CD4-positive, alpha-beta T cell (primary cell): ENCODE measurements around the gene NFKB1. TPM values are rescaled to one million over a fixed set of nuclear protein-coding genes. Genes with fewer than 3 reads are reported as not detected.

ENCODE experiments used
- ATAC-seq: fragments of 200-7000 bp; cut with Tn5 transposase; one replicate; pipeline ENCODE4 v1.10.0; 2022; ENCODE audit warnings: mild to moderate bottlenecking; ENCODE audit not compliant: poor library complexity
- CTCF ChIA-PET: fragments of 350-600 bp; sonication (Branson Sonifier 250); formaldehyde crosslinking; loops from one replicate; lab custom pipeline; 2021; ENCODE audit warnings: antibody characterized with exemption, inconsistent platforms; lab: Charles Lee
- POLR2A ChIA-PET: fragments of 350-600 bp; sonication (Branson Sonifier 250); formaldehyde crosslinking; loops from one replicate; lab custom pipeline; 2021; ENCODE audit warnings: antibody characterized with exemption, inconsistent platforms; lab: Charles Lee
- DNase-seq, 14 experiments: peaks; one replicate each; pipeline ENCODE4 v3.0.0-alpha.2; 2013 to 2020; ENCODE audit warnings: mixed read lengths in 2 of 14
- H3K27ac ChIP-seq, 2 donors: one replicate each; pipeline versions ENCODE4 v1.5.1 to v1.7.0; 2013; ENCODE audit warnings: low read length in 2 of 2, low read depth in 1 of 2, mild to moderate bottlenecking in 1 of 2
- H3K27me3 ChIP-seq, 2 experiments: 1 replicate in 1 of 2; 2 replicates in 1 of 2; pipeline versions ENCODE4 v1.6.1 to v1.7.0; 2013; ENCODE audit warnings: low read length in 2 of 2, control low read depth in 1 of 2, mild to moderate bottlenecking in 1 of 2, moderate library complexity in 1 of 2; ENCODE audit not compliant: insufficient read depth in 2 of 2, control insufficient read depth in 1 of 2
- H3K36me3 ChIP-seq: one replicate; pipeline ENCODE4 v1.6.1; 2013; ENCODE audit warnings: low read length, control low read depth; ENCODE audit not compliant: insufficient read depth
- H3K4me1 ChIP-seq: one replicate; pipeline ENCODE4 v1.6.1; 2013; ENCODE audit warnings: low read length, control low read depth; ENCODE audit not compliant: insufficient read depth
- H3K4me3 ChIP-seq: one replicate; pipeline ENCODE4 v1.5.1; 2013; ENCODE audit warnings: mild to moderate bottlenecking, low read length, moderate library complexity
- H3K9me3 ChIP-seq, 2 experiments: 1 replicate in 1 of 2; 2 replicates in 1 of 2; pipeline versions ENCODE4 v1.6.1 to v1.7.0; 2013; ENCODE audit warnings: low read length in 2 of 2, mild to moderate bottlenecking in 2 of 2, control low read depth in 1 of 2, moderate library complexity in 1 of 2; ENCODE audit not compliant: control insufficient read depth in 1 of 2, insufficient read depth in 1 of 2
- H3K27ac Mint-ChIP-seq: one replicate; pipeline ENCODE4 v1.8.0; 2020; ENCODE audit warnings: mixed read lengths
- H3K27me3 Mint-ChIP-seq: one replicate; pipeline ENCODE4 v1.8.0; 2021; ENCODE audit warnings: mixed read lengths
- H3K36me3 Mint-ChIP-seq: one replicate; pipeline ENCODE4 v1.8.0; 2021; ENCODE audit warnings: low read depth, mixed read lengths
- H3K4me1 Mint-ChIP-seq: one replicate; pipeline ENCODE4 v1.8.0; 2021; ENCODE audit warnings: low read depth, mixed read lengths
- H3K4me3 Mint-ChIP-seq: one replicate; pipeline ENCODE4 v1.8.0; 2020; ENCODE audit warnings: mild to moderate bottlenecking, mixed read lengths
- H3K9me3 Mint-ChIP-seq: one replicate; pipeline ENCODE4 v1.8.0; 2020; ENCODE audit warnings: mixed read lengths
- CTCF ChIP-seq: fragments of 200-600 bp; IDR thresholded peaks from one replicate; pipeline ENCODE4 v1.8.0; 2022; ENCODE audit warnings: antibody characterized with exemption, mild to moderate bottlenecking
- intact Hi-C, 2 experiments: fragments of 100-400 bp; cut with DNase I in 1 of 2; cut with micrococcal nuclease in 1 of 2; formaldehyde crosslinking; loops; one replicate each; pipeline versions ENCODE4 v1.15.1 to v1.9.0; 2023 to 2025; cut with DNase I, micrococcal nuclease
- total RNA-seq, 174 experiments: library from RNA in 2 of 174; stranded (reverse) in 2 of 174; gene quantifications; one replicate each; pipeline ENCODE4 v1.2.3 and lab custom pipeline; 2021 to 2026

NFKB1 gene
- total RNA-seq, 2 experiments from 2014 or later = 134 TPM

- ChIA-PET POLR2A (no interaction called here), CTCF (interaction anchor here (1.2 kb wide), 1 partner anchor 171 kb away, joined by 3 read pairs; no protein-coding TSS in a partner anchor)
- TF ChIP-seq CTCF = no peak
- intact Hi-C loops = loop anchor here in 1 of 2 experiments (5.0 kb wide), 2 partner anchors 43 to 648 kb away; no protein-coding TSS in a partner anchor
- Mint-ChIP-seq H3K27ac (no peak overlapping the region), H3K9me3 (no peaks in the 10 kb centered on the region), H3K4me3 (no peak overlapping the region), H3K36me3 (no peaks in the 10 kb centered on the region), H3K4me1 (peaks cover 6% of the 10 kb centered on the region), H3K27me3 (no peaks in the 10 kb centered on the region)
- no peak for ATAC-seq
- no peaks in the 10 kb centered on the region for H3K36me3 ChIP-seq
- H3K9me3 ChIP-seq = no peaks in the 10 kb centered on the region
- H3K4me3 ChIP-seq = no peak overlapping the region
- H3K4me1 ChIP-seq = no peaks in the 10 kb centered on the region
- DNase-seq = no peak
- H3K27ac ChIP-seq = no peak overlapping the region
- no peaks in the 10 kb centered on the region for H3K27me3 ChIP-seq
These were observed 46.9 kb upstream of the NFKB1 start for GRCh38 chr4:102454268-102454667.

DNA sequence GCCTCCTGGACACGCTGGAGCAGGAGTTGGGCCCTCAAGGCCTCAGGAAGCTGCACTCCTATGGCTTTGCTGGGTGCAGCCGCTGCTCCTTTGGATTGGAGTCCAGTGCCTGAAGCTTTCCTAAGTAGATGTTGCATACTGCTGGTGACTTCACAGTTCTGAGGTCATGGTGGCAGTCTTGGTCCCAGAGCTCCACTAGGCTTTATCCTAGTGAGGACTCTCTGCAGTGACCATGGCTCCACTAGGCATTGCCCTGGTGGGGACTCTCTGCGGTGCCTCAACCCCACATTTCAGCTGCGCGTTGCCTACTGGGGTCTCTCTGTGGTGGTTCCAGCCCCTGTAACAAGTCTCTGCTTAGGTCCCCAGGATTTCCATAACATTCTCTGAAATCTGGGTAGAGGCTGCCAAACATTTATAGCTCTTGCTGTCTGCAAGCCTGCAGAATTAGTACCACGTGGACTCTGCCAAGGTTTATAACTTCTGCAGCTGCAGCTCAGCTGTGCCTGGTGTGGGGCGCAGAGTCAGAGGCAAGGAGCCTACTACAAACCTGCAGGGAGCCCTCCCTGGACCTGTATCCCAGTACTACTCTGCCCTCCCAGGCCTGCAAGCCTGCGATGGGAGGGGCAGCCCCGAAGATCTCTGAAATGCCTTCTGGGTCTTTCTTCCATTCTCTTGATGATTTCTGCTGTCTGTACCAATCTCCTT lies 46.0 kb upstream of the NFKB1 start:
- no peaks in the 10 kb centered on the region for H3K4me1 Mint-ChIP-seq
- Histone ChIP-seq H3K27me3 (no peaks in the 10 kb centered on the region), H3K27ac (no peak overlapping the region), H3K36me3 (no peaks in the 10 kb centered on the region), H3K9me3 (no peaks in the 10 kb centered on the region), H3K4me3 (no peak overlapping the region), H3K4me1 (no peaks in the 10 kb centered on the region)
- H3K27me3 Mint-ChIP-seq = no peaks in the 10 kb centered on the region
- no peak overlapping the region for H3K27ac Mint-ChIP-seq
- H3K4me3 Mint-ChIP-seq = no peak overlapping the region
- POLR2A ChIA-PET = no interaction called here
- TF ChIP-seq CTCF = no peak
- DNase-seq (no peak), ATAC-seq (no peak)
- no peaks in the 10 kb centered on the region for H3K36me3 Mint-ChIP-seq
- intact Hi-C loops = loop anchor here in 1 of 2 experiments (5.0 kb wide), 2 partner anchors 42 to 647 kb away; no protein-coding TSS in a partner anchor
- CTCF ChIA-PET = interaction anchor here (1.2 kb wide), 1 partner anchor 171 kb away, joined by 3 read pairs; no protein-coding TSS in a partner anchor
- peaks cover under 1% of the 10 kb centered on the region for H3K9me3 Mint-ChIP-seq

DNA sequence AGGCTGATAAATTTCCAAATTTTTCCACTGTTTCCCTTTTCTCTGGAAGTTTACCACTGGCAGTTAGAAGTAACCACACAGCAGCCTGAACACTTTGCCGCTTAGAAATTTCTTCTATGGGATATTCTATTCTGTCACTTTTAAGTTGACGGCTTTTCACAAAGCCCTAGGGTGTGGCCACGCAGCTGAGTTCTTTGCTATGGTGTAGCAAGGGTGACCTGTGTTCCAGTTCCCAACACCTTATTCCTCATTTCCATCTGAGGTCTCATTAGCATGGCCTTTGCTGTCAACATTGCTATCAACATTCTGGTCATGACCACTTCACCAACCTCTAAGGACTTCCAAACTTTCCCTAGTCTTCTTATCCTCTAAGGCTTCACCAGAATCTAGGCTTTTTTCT lies 45.4 kb upstream of the NFKB1 start:
- Mint-ChIP-seq H3K27me3 (no peaks in the 10 kb centered on the region), H3K4me3 (no peak overlapping the region), H3K9me3 (peaks cover 5% of the 10 kb centered on the region), H3K27ac (no peak overlapping the region), H3K4me1 (no peaks in the 10 kb centered on the region), H3K36me3 (no peaks in the 10 kb centered on the region)
- Histone ChIP-seq H3K27ac (no peak overlapping the region), H3K4me1 (no peaks in the 10 kb centered on the region), H3K4me3 (no peak overlapping the region), H3K9me3 (peaks cover 0 to under 1% of the 10 kb centered on the region in 2 experiments), H3K36me3 (no peaks in the 10 kb centered on the region), H3K27me3 (no peaks in the 10 kb centered on the region)
- intact Hi-C loops = no loop called here
- ATAC-seq = no peak
- DNase-seq = no peak
- CTCF ChIA-PET = no interaction called here
- no peak for TF ChIP-seq CTCF
- POLR2A ChIA-PET = no interaction called here
